ENCODE data around the gene TLCD3B.
"Not testable (repeated sequence)": the region's sequence is repeated elsewhere in the genome, so short reads cannot be mapped to it uniquely, and the experiment has no call there.

Gene TLCD3B

DNA sequence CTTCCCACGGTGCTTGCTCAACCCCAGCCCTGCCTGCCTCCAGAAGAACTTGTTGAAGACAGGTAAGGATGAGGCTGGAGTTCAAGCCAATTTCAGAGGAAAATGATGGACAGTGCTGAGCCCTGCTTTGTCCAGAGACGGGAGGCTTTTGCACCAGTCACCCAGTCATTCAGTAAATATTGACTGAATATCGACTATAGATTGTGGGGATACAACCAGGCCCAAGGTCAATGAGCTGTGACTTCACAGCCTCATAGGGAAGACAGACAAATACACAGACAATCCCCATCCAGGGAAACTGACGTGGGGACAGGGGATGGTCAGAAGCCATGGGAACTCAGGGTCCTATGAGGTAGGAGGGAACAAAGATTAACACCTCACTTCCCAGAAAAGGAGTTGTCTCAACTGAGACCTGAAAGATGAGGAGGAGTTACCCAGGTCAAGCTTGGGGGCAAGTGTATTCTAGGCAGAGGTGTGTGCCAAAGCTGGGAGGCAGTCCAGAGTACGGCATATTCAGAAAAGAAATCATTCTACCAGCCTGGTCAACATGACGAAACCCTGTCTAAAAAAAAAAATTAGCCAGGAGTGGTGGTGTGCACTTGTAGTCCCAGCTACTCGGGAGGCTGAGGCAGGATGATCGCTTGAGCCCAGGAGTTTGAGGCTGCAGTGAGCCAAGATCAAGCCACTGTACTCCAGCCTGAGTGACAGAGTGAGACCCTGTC, 14.4 kb downstream of the TLCD3B start:
- TF ChIP-seq, protein P1, sequence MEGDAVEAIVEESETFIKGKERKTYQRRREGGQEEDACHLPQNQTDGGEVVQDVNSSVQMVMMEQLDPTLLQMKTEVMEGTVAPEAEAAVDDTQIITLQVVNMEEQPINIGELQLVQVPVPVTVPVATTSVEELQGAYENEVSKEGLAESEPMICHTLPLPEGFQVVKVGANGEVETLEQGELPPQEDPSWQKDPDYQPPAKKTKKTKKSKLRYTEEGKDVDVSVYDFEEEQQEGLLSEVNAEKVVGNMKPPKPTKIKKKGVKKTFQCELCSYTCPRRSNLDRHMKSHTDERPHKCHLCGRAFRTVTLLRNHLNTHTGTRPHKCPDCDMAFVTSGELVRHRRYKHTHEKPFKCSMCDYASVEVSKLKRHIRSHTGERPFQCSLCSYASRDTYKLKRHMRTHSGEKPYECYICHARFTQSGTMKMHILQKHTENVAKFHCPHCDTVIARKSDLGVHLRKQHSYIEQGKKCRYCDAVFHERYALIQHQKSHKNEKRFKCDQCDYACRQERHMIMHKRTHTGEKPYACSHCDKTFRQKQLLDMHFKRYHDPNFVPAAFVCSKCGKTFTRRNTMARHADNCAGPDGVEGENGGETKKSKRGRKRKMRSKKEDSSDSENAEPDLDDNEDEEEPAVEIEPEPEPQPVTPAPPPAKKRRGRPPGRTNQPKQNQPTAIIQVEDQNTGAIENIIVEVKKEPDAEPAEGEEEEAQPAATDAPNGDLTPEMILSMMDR (IDR thresholded peaks at IDR 0.05; ENCODE audit: insufficient read depth, missing control alignments) = no peak
- DNase-seq (ENCODE audit: insufficient read length, low spot score) (no peak), FAIRE-seq (no peak)

DNA sequence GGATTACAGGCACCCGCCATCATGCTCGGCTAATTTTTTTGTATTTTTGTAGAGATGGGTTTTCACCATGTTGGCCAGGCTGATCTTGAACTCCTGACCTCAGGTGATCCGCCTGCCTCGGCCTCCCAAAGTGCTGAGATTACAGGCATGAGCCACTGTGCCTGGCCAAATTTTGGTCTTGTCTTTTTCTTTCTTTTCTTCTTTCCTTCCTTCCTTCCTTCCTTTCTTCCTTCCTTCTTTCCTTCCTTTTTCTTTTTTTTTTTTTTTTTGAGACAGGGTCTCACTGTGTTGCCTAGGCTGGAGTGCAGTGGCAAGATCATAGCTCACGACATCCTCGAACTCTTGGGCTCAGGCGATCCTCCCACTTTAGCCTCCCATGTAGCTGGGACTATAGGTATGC, 15.6 kb downstream of the TLCD3B start:
- FAIRE-seq; DNase-seq (ENCODE audit: insufficient read length, low spot score): not testable (repeated sequence)

DNA sequence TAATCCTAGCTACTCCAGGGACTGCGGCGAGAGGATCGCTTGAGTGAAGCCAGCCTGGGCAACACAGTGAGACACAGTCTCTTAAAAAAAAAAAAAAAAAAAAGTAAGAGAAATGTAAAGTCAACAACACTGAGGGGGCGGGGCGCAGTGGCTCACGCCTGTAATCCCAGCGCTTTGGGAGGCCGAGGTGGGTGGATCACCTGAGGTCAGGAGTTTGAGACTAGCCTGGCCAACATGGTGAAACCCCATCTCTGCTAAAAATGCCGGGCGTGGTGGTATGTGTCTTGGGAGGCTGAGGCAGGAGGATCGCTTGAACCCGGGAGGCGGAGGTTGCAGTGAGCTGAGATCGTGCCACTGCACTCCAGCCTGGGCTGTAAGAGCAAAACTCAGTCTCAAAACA, 18.5 kb downstream of the TLCD3B start:
- DNase-seq (ENCODE audit: insufficient read length, low spot score); FAIRE-seq: not testable (repeated sequence)

DNA sequence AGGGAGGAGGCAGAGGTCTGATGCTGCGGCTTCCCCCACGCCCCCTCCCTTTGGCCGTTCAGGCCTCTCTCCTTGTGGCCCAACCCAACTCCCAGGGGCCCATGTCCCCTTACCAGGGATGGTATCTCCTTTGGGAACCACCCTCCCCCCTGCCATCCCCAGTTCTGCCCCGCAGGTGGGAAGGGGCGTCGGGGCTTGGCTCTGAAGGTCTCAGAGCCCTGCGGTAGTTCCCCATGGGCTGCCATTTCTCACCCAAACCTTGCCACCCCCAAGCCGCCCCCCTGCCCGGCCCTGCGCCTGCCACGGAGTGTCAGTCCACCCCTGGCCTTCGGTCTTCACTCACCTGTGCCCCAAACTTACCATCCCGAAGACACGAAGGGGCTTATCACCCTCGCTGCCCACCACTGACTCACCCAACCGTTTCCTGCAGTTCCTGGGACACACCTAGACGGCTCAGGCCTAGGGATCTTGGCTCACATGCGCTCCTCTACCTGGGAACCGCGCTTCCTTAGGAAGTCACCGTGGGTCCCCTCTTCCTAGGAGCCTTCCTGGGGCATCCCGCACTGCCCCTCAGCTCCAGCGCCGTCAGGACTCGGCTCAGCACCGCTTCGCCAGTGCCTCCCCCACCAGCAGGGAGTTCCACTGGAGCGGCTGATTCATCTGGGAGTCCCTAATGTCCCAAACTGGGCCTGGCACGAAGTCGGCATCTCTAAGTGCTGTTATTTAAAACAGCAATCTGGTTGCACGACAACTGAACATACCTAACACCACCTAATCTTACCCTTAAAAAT, 19.2 kb downstream of the TLCD3B start:
- FAIRE-seq (no peak), DNase-seq (ENCODE audit: insufficient read length, low spot score) (no peak)
- TF ChIP-seq, protein P1 (IDR thresholded peaks at IDR 0.05; ENCODE audit: insufficient read depth, missing control alignments) = no peak

GRCh38 chr16:30010844-30011713, 20.0 kb downstream of the TLCD3B start, which contains the start of gene DOC2A:
DOC2A (minus strand) TSS chr16:30011027; CDS start chr16:30010222, 805 bp downstream.
- TF ChIP-seq, protein P1 (IDR thresholded peaks at IDR 0.05; ENCODE audit: insufficient read depth, missing control alignments) = no peak
- DNase-seq (ENCODE audit: insufficient read length, low spot score) (no peak), FAIRE-seq (no peak)

- TF ChIP-seq, protein P1 (IDR thresholded peaks at IDR 0.05; ENCODE audit: insufficient read depth, missing control alignments) = no peak
- no peak for DNase-seq (ENCODE audit: insufficient read length, low spot score)
- FAIRE-seq = no peak
Measured at GRCh38 chr16:30009990-30010843, 20.9 kb downstream of the TLCD3B start.

DNA sequence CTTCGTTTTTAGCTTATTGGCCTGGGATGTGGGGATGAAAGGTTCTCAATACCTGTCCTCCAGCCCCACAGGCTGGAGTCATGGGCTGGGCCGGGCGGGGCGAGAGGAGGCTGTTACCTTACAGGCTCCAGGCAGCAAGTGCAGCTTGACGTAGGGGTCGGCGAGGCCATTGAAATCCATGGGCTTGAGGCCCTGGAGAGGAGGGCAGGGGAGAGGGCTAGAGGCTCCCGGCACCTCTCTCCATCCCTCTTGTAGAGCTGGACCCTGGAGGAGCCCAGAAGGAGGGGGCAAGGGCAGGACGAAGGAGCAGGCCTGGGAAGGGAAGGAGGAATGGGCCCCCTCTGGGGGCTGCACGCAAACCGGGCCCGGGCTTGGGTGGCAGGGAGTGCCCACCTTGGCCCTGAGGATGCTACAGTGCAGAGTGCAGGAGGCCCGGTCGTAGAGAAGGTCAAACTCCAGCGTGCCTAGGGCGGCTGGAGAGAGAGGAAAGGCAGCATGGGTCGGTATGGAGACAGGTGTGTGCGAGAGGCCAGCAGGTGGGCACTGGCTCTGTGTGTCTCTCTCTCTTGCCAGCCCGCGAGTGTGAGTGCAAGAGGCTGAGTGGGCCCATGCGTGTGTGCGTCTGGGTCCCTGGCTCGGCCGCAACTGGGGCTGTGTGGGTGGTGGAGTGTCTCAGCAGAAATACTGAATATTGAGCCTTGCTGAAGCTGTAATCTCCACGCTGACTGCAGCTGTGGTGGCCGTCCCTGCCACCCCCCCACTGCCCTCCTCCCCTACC, 21.8 kb downstream of the TLCD3B start:
- FAIRE-seq (no peak), DNase-seq (ENCODE audit: insufficient read length, low spot score) (no peak)
- TF ChIP-seq, protein P1 (IDR thresholded peaks at IDR 0.05; ENCODE audit: insufficient read depth, missing control alignments) = no peak
